HG02610 (cell line): ENCODE measurements around the gene PAFAH2.

Source experiments
- ATAC-seq: cut with Tn5 transposase; IDR thresholded peaks from one replicate; pipeline ENCODE4 v1.9.1; 2021; ENCODE audit warnings: mild to moderate bottlenecking, moderate library complexity; ENCODE audit not compliant: unreplicated experiment

PAFAH2 gene

DNA sequence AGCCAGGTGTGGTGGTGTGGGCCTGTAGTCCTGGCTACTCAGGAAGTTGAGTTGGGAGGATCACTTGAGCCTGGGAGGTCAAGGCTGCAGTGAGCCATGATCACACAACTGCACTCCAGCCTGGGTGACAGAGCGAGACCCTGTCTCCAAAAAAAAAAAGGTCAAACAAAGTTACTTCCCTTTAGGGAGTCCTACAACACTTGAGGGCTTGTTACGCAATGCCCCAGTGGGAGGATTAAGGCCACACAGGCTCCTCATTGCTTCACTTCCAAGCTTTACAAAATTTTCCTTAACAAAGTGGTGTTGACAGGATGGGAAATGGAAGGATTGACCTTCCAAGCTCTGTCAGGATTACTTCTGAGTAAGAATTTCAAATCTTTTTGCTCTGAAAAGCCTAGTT lies 17.5 kb upstream of the PAFAH2 start:
- ATAC-seq = no peak

DNA sequence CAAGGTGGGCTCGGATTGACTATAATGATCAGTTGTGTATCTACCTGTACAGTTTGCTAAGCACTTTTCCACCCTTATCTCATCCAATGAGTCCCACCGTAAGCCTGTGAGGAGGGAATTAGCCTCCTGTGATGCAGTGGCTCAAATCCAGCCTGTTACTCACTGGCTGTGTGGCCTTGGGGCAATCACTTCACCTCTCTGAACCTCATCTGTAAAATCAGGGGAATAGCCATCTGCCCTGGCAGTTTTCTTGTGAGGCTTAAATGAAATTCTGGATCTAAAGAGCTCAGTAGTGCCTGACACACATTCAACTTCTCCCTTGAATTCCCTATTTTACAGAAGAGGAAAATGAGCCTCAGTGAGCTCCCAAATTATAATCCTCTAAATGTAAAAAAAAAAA lies 16.3 kb upstream of the PAFAH2 start:
- ATAC-seq = no peak

DNA sequence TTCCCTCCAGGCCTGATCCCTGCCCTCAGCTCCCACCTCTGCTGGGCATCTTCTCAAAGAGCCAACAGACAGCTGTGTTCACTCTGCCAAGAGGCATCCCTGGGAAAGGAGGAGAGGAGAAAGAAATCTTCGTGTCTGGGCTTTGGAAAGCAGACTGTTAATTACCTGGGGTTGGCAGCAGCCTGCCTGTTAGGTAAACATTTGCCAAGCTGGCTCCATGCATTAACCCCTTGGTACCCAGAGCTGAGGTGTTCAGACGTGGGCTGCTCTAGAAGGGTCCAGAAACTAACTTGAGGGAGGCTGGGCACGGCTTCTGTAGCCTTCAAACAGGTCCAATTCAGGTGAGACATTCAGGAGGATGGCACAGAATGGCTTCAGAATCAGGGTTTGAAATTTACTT lies 15.0 kb upstream of the PAFAH2 start:
- no peak for ATAC-seq

DNA sequence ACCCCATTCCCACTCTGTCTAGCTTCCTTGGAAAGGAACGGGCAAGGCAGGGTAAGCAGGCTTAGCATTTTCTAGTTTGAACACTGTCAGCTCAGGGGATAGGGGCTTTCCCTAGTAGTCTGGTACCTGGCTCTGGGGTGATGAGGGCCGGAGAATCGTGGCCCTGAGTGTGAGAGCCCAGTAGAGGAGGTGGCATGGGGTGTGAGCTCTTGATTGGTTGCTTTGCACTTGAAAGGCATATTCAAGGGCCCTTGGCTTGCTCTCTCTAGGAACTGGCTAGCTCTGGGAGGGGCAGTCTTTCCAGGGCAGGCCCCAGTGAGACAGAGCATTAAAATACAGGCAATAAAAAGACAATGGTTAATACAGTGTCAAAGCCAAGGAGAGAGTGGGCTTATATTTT lies 13.0 kb upstream of the PAFAH2 start:
- no peak for ATAC-seq

DNA sequence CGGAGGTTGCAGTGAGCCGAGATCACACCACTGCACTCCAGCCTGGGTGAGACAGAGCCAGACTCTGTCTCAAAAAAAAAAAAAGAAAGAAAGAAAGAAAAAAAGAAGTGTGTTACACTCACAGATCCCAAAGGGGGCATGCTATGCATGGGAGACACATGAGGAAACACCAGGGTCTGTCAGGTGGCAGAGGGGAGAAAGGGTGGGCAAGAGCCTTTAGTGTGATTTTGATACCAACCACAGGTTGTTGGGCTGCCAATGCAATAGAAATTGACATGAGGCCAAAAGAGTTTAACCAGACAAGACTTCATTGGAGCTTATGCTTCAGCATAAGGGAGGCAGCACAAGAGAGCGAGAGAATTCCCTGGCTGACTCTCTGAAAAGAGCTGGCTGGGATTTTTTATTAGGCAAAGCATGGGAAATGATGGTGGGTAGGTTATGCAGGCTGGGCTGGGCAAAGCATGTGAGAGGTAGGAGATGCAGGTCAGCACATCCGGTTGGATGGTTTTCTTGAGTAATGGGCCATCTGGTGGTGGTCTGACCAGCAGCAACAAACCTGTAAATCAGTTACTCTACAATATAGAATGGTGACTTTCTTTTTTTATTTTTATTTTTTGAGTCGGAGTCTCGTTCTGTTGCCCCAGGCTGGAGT lies 12.1 kb upstream of the PAFAH2 start:
- ATAC-seq = no peak

DNA sequence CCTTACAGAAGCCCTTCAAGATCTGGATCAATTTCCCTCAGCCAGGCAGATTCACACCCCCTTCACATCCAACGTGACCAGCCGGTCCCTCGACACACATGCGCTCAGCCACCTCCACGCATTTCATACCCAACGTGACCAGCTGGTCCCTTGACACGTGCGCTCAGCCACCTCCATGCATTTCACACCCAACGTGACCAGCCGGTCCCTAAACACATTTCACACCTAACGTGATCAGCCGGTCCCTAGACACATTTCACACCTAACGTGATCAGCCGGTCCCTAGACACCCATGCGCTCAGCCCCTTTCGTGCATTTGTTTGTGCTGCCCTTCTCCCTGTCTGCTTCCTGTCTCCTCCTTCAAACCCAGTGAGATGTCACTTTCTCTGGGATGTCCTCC lies 8.8 kb upstream of the PAFAH2 start:
- no peak for ATAC-seq

DNA sequence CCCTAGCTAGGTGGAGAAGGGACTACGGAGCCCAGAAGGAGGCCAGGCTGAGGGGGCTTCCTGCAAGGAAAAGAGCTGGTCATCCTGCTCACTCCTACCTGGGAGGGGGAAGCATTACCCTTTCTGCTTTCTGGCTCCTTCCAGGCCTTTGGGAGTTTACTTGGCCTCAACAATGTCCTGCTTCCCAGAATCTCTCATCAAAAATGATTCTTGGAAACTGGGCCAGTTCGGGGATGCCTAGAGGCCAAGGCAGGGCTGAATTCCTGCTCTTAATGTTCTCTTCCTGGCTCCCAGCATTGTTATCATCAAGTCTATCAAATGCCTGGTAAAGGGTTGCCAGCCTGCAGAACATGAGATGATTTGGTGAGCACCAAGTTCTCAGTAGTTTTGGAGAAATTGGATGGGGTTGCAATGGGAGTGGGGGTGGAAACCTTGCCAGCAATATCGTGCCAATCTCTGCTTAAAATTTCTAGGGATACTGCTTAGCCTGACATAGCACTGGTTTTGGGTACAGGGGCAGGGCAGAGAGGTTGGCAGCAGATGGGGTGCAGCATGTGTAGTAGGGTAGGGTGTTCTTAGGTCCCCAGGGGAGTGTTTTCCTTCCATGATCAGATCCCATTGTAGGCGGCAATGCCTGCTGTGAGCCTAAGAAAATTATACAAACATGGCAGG lies 7.7 kb upstream of the PAFAH2 start:
- ATAC-seq = no peak

DNA sequence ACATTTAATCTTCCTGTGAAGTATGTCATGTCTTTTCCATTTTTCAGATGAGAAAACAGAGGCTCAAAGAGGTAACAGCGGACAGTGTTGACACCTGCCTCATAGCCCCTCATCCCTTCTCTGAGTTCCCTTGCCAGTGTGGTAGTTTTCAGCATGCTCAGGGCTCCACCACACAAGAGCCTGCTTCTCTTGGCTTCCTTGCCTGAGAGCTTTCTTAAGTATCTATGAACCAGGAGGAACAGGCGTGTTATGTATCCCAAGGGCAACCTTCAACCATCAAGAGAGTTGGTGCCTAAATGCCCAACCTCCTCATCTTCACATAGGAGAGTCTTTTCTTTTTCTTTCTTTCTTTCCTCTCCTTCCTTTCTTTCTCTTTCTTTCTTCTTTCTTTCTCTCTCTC lies 5.9 kb upstream of the PAFAH2 start:
- no peak for ATAC-seq

DNA sequence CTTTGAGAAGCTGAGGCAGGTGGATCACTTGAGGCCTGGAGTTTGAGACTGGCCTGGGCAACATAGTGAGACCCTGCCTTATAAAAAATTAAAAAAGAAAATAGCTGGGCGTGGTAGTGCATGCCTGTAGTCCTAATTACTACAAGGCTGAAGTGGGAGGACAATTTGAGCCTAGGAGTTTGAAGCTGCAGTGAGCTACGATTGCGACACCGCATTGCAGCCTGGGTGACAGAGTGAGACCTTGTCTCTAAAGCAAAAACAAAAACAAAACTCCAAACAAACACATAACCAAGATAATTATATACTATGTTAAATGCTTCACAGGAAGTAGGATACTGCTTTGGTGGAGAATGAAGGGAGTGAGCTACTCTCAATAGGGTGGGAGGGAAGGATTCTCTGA lies 5.4 kb upstream of the PAFAH2 start:
- no peak for ATAC-seq

DNA sequence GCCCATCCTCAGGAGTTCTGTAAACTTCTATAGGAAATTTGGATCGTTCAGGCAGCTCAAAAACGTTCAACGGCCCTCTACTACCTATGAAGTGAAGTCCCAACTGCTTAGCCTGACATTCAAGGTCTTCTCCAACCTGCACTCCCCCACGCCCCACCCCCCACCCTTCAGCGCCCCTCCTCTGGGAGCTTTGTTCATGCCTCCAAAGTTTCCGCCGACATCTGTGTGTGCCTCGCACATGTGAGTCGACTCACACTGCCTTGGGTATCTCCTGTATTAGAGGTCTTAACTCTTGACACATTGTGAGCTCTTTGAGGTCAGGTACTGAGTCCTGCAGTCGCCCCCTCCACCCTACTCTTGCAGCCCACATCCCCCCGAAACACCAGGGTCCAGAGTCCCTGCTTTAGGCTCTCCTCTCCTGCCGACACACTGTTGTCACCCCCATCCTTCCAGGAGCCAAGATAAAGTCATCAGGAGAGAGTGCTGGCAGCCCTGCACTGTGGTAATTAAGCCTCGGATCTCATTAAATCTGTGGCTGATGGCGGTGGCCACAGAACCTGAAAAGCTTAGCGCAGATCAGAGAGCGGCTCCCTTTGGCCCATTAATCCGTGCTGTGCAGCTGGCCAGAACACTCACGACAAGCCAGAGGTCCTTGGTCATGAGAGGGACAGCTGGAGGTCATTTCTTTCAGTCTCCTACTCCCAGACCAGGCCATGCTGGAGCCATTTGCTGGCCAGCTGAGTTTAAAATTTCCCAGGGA lies 1.4 kb upstream of the PAFAH2 start:
- ATAC-seq = no peak

DNA sequence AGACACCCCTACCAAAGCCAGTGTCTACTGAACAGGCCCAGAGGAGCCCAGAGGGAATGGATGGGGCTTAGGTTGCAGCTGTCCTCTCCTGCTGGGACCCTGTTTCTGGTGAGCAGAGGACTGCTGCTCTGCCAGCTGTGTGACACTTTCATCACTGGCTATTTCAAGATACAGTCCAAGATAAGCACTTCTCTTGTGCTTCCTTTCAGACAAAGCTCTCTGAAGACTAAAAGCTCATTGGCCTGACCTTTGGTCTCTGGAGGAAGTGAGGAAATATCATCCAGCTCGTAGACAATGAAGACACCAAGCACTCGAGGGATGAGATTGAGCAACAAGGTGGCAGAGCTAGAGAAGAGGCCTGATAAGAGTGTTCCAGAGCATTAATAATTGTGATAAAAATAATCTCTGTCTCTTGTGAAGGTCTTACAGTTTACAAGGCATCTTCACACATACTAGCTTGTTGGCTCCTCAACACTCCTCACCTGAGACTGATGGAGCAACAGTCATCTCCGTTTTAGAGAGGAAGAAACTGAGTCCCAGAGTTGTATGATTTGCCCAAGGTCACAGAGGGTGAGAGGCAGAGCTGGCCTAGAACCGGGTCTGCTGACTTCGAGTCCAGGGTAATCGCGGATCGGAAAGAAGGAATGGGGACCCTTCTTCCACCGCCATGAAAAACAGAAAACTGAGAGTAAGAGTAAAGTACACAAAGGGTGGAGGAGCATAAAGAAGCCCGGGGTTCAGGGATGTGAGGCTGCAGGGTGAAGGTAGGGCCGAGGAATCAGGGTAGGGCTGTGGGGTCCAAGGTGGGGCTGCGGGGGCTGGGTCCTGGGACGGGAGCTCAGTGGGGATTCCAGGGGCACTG lies 666 bp downstream of the PAFAH2 start:
- no peak for ATAC-seq

DNA sequence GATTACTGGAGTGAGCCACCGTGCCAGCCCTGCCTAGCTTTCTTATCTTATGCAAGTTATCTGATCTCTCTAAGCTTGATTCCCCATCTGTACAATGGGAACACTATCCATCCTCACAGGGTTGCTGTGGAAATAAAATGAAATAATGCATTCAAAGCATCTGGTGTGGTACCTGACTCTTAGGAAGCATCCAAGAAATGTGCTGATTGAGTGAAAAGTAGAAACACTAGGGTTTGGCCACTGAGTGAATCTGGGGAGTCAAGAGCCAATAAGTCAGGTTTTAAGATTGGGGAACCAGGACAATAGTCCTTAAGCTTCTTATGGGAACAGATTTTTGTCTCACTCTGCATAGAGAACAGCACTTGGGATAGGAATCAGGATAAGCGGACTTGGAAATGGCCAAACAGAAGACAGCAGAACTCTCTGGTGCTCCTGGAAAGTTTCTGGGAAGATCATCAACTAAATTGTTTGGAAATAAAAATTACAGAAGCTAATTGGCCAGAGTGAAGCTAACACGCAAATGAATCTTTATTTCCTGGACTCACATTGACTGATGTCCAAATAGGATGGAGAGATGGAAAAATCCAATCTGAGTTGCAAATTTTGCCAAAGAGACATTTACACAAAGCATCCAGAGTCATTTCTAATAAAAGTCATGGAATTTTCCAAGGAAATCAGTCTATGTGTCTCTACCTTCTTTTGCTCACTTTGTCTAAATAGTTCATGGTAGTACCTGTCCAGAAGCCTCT lies 3.3 kb downstream of the PAFAH2 start:
- ATAC-seq = no peak

DNA sequence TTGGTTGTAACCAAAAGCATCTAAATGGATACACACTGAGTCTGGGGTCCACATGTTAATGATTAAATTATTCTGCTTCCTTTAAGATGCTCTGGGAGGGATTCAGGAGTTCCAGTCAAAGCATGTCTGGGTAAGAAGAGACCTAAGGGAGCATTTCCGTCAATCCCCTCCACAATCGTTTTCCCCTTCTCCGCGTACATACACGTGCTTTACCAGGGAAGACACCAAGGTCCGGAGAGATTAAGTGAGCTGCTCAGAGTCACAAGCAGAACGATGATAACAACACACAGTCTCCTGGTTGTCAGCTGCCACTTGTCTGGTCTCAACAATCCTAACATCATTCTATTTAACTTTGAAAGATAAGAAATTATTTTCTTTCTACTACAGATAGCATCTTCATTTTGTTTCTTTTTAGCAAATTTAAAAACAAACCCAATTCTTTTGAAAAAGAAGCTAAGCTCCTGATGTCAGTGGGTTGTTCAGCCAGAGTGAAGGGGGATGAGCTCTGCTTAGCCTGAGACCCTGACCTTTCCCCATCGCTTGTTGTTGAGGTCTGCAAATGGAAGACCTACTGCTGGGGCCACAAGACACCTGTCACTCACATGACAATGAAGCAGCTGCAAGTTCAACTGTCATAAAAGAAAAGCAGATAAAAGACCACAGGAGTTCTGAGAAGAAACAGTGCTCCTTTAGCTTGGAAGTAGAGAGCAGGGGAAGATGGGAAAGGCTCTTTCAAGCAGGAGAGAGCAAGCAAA lies 4.5 kb downstream of the PAFAH2 start:
- ATAC-seq = no peak

DNA sequence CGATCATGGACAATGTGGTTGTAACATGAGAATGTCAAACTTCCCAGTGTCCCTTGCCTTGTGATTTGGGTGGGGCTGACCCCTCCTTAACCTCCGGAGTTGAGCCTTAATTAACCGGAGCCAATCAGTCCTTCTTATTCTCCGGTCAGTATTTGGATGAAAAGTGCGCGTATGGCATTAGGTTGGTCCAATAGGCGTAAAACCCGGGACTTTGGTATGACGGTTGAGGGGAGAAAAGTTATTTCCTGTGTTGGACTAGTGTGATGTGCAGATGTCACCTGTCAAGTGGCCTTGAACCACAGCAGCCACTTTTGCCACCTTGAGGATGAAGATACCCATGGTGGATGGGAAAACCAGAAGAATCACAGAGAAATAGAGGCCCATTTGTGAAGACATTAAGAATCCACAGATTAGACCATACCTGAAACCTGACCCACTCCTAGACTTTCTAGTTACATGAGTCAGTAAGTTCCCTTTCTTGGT lies 5.1 kb downstream of the PAFAH2 start:
- ATAC-seq = no peak

DNA sequence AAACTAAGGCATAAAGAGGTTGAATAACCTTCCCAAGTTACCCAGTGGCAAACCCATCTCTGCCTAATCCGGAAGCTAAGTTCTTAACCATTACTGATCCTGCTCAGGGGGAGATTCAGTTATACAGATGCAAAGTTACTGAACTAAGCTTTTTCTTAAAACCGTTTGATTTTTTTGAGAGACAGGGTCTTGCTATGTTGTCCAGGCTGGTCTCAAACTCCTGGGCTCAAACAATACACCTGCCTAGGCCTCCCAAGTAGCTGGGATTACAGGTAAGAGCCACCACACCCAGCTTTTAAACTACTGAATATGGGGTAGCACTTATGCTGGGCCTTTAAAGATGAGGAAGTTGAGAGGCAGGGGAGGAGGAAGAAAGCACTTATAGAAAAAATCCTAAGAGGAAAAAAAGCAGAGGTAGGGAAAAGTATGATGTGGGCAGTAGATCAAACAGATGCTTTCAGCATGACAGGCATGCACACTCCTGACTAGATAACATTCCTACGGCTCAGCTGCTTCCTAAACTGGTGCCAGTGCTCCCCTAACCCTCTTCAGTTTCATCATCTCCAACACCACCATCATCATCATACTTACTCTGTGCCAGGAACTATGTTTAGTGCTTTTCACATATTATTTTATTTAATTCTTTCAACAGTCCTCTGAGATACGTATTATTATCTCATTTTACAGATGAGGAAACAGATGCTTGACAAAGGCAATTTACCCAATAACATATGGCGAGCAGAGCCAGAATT lies 5.8 kb downstream of the PAFAH2 start:
- ATAC-seq = no peak

DNA sequence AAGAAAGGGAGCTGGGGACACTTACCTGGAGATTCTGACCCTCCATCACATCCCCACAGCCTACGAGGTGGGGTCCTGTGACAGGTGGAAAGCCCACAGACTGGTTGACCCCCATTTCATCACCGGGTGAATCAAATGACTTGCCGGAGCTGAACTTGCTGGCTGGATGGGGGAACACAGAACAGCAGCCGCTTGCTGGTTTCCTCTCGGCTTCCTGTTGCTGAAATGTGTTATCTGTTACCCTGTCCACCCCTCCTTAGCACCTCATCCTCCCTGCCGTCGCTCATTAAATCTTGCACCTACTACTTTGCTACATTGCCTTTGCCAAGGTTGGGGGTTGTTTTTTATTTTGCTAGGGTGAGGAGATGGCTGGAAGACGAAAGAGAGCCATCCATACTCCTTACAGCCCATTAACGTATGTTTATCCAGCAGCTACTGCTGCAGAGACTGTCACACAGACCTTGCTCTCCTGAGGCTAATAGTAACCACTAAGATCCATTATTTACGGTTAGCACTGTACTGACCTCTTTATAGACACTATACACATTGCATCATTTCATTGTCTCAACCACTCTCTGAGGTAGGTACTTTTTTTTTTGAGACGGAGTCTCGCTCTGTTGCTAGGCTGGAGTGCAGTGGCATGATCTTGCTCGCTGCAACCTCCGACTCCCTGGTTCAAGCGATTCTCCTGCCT lies 7.0 kb downstream of the PAFAH2 start:
- no peak for ATAC-seq

DNA sequence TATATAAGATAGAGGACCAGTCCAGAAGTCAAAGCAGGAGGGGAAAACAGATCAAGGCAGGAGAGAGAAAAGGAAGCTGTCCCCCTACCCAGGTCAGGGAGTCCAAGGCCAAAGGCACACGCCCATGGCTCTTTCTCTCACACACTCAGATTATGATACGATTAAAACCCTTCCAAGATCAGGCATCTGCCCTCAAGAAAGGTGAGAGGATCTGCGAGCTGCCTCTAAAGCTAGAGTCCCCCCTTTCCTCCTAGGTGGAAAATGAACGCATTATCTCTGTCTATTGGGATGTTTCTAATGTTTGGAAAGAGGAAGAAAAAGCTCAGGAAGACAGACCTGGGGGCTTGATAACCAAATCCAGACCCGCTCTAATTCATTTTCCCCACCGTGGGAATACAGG lies 7.6 kb downstream of the PAFAH2 start:
- ATAC-seq = no peak

DNA sequence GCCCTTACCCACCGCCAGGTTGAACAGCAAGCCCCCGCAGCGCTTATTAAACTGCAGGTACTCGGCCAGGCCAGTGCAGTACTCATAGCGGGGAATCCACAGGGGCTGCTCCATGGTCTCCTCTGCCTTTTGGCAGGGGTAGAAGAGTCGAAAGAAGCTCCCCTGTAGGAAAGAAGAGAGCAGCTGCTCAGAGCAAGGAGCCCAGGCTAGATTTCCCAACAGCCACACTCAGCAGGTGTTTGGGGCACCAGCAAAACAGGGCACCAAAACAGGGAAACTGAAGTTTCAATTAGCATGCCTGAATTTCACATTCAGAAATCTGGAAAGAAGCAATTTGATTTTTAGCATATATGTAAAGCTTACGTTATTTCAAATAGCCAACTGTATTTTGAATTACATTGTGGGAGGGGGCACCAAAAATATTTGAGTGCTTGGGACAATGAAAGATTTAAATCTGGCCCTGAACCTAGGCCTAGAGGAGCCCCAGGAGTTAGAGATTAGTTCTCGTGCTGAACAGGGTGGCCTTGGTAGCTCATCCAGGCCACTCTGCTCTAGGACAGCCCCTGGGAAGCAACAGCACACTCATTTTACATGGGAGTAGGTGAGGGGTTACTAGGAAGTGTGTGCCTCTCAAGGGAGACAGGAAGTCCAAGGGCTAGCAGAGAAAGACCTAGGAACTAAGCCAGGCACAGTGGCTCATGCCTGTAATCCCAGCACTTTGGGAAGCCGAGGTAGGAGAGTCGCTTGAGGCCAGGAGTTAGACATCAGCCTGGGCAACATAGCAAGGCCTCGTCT lies 8.2 kb downstream of the PAFAH2 start:
- no peak for ATAC-seq
